Stimulated activated CD8-positive, alpha-beta memory T cell treated with anti-CD3 and anti-CD28 coated beads, Interleukin-7, amount 100 ng/mL, for 24 hours (primary cell): ENCODE results near the gene MFAP3L.

Experiments used
- DNase-seq: peaks from one replicate; pipeline ENCODE4 v3.0.0-alpha.2; 2020; ENCODE audit warnings: low read depth

MFAP3L gene

DNA sequence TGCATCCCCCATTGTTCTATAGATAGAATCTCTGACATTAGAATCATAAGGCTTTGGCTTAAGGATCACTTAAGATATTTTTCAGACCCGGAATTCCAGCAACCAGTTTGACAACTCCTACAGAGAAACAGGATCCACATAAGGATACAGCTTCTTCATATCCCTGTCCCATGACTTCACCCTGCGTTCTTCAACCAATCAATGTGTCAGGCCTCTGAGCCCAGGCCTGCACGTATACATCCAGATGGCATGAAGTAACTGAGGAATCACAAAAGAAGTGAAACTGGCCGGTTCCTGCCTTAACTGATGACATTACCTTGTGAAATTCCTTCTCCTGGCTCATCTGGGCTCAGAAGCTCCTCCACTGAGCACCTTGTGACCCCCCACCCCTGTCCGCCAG lies 85.1 kb downstream of the MFAP3L start:
- no peak for DNase-seq

DNA sequence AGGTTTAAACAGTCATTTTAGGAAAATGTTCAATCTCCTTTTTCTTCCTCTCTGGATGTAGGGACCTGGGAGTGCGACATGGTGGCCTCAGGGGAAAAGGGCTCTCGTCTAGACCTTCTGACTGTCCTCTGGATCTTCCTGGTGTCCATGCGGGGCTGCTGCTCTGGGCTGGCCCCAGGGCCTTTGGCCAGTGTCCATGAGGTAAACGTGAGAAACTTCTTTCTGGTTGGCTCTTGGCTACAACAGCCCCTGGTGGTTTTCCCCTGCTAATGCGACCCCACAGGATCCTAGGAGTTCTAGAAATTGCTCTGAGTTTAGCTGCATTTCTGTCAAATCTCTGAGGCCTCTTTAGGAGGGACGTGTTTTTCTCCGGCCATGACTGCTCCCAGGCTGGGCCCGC lies 85.7 kb downstream of the MFAP3L start:
- DNase-seq: no peak
